ENCODE results near the gene KRT6A.
"Not testable (repeated sequence)": the region's sequence is repeated elsewhere in the genome, so short reads cannot be mapped to it uniquely, and the experiment has no call there.

Gene KRT6A

GRCh38 chr12:52496054-52496453 is 3.0 kb upstream of the KRT6A start:
- Histone ChIP-seq H3K27me3 (ENCODE audit: control insufficient read depth, insufficient read depth, low read length) (no peaks in the 10 kb centered on the region), H3K9ac (ENCODE audit: low read length) (no peak overlapping the region), H3K4me3 (ENCODE audit: low read length) (no peak overlapping the region)

GRCh38 chr12:52495389-52495788 is 2.3 kb upstream of the KRT6A start:
- Histone ChIP-seq H3K27me3 (ENCODE audit: control insufficient read depth, insufficient read depth, low read length) (no peaks in the 10 kb centered on the region), H3K9ac (ENCODE audit: low read length) (no peak overlapping the region), H3K4me1 (ENCODE audit: control insufficient read depth, insufficient read depth, low read length) (no peaks in the 10 kb centered on the region), H3K4me3 (ENCODE audit: low read length) (no peak overlapping the region), H3K36me3 (ENCODE audit: control insufficient read depth, insufficient read depth, low read length) (no peaks in the 10 kb centered on the region), H3K9me3 (ENCODE audit: control insufficient read depth, low read length) (no peaks in the 10 kb centered on the region)

More at GRCh38 chr12:52496054-52496453, 3.0 kb upstream of the KRT6A start:
- H3K36me3 ChIP-seq (ENCODE audit: control insufficient read depth, insufficient read depth, low read length) = no peaks in the 10 kb centered on the region
- H3K9me3 ChIP-seq (ENCODE audit: control insufficient read depth, low read length) = no peaks in the 10 kb centered on the region
- H3K4me1 ChIP-seq (ENCODE audit: control insufficient read depth, insufficient read depth, low read length) = no peaks in the 10 kb centered on the region

- H3K36me3 ChIP-seq (ENCODE audit: control insufficient read depth, insufficient read depth, low read length) = no peaks in the 10 kb centered on the region
- H3K4me1 ChIP-seq (ENCODE audit: control insufficient read depth, insufficient read depth, low read length) = no peaks in the 10 kb centered on the region
- no peak overlapping the region for H3K9ac ChIP-seq (ENCODE audit: low read length)
- no peaks in the 10 kb centered on the region for H3K27me3 ChIP-seq (ENCODE audit: control insufficient read depth, insufficient read depth, low read length)
- H3K9me3 ChIP-seq (ENCODE audit: control insufficient read depth, low read length) = no peaks in the 10 kb centered on the region
- H3K4me3 ChIP-seq (ENCODE audit: low read length) = no peak overlapping the region
These were observed 1.5 kb upstream of the KRT6A start for GRCh38 chr12:52494518-52494917.

- no peaks in the 10 kb centered on the region for H3K27me3 ChIP-seq (ENCODE audit: control insufficient read depth, insufficient read depth, low read length)
- H3K36me3 ChIP-seq (ENCODE audit: control insufficient read depth, insufficient read depth, low read length) = no peaks in the 10 kb centered on the region
- no peak overlapping the region for H3K9ac ChIP-seq (ENCODE audit: low read length)
- no peak overlapping the region for H3K4me3 ChIP-seq (ENCODE audit: low read length)
- H3K4me1 ChIP-seq (ENCODE audit: control insufficient read depth, insufficient read depth, low read length) = no peaks in the 10 kb centered on the region
- no peaks in the 10 kb centered on the region for H3K9me3 ChIP-seq (ENCODE audit: control insufficient read depth, low read length)
These were observed 1.0 kb upstream of the KRT6A start for GRCh38 chr12:52494100-52494499.

GRCh38 chr12:52492405-52492804 is 652 bp downstream of the KRT6A start:
- H3K4me1 ChIP-seq (ENCODE audit: control insufficient read depth, insufficient read depth, low read length); H3K36me3 ChIP-seq (ENCODE audit: control insufficient read depth, insufficient read depth, low read length); H3K27me3 ChIP-seq (ENCODE audit: control insufficient read depth, insufficient read depth, low read length); H3K9me3 ChIP-seq (ENCODE audit: control insufficient read depth, low read length); H3K4me3 ChIP-seq (ENCODE audit: low read length); H3K9ac ChIP-seq (ENCODE audit: low read length): not testable (repeated sequence)

GRCh38 chr12:52491495-52491894 is 1.6 kb downstream of the KRT6A start:
- H3K9ac ChIP-seq (ENCODE audit: low read length); H3K4me1 ChIP-seq (ENCODE audit: control insufficient read depth, insufficient read depth, low read length); H3K27me3 ChIP-seq (ENCODE audit: control insufficient read depth, insufficient read depth, low read length); H3K9me3 ChIP-seq (ENCODE audit: control insufficient read depth, low read length); H3K4me3 ChIP-seq (ENCODE audit: low read length); H3K36me3 ChIP-seq (ENCODE audit: control insufficient read depth, insufficient read depth, low read length): not testable (repeated sequence)

GRCh38 chr12:52488736-52489135 is 4.3 kb downstream of the KRT6A start:
- Histone ChIP-seq H3K9ac (ENCODE audit: low read length) (no peak overlapping the region), H3K27me3 (ENCODE audit: control insufficient read depth, insufficient read depth, low read length) (no peaks in the 10 kb centered on the region), H3K9me3 (ENCODE audit: control insufficient read depth, low read length) (no peaks in the 10 kb centered on the region), H3K36me3 (ENCODE audit: control insufficient read depth, insufficient read depth, low read length) (no peaks in the 10 kb centered on the region), H3K4me1 (ENCODE audit: control insufficient read depth, insufficient read depth, low read length) (no peaks in the 10 kb centered on the region), H3K4me3 (ENCODE audit: low read length) (no peak overlapping the region)

GRCh38 chr12:52487744-52488443 is 5.2 kb downstream of the KRT6A start:
- H3K4me1 ChIP-seq (ENCODE audit: control insufficient read depth, insufficient read depth, low read length); H3K36me3 ChIP-seq (ENCODE audit: control insufficient read depth, insufficient read depth, low read length); H3K9me3 ChIP-seq (ENCODE audit: control insufficient read depth, low read length); H3K27me3 ChIP-seq (ENCODE audit: control insufficient read depth, insufficient read depth, low read length); H3K9ac ChIP-seq (ENCODE audit: low read length); H3K4me3 ChIP-seq (ENCODE audit: low read length): not testable (repeated sequence)

- H3K27me3 ChIP-seq (ENCODE audit: control insufficient read depth, insufficient read depth, low read length) = no peaks in the 10 kb centered on the region
- H3K9me3 ChIP-seq (ENCODE audit: control insufficient read depth, low read length) = no peaks in the 10 kb centered on the region
- no peak overlapping the region for H3K9ac ChIP-seq (ENCODE audit: low read length)
- no peaks in the 10 kb centered on the region for H3K4me1 ChIP-seq (ENCODE audit: control insufficient read depth, insufficient read depth, low read length)
- no peak overlapping the region for H3K4me3 ChIP-seq (ENCODE audit: low read length)
- no peaks in the 10 kb centered on the region for H3K36me3 ChIP-seq (ENCODE audit: control insufficient read depth, insufficient read depth, low read length)
These were observed 5.8 kb downstream of the KRT6A start for GRCh38 chr12:52487211-52487610.

- H3K36me3 ChIP-seq (ENCODE audit: control insufficient read depth, insufficient read depth, low read length) = no peaks in the 10 kb centered on the region
- no peaks in the 10 kb centered on the region for H3K27me3 ChIP-seq (ENCODE audit: control insufficient read depth, insufficient read depth, low read length)
- no peak overlapping the region for H3K9ac ChIP-seq (ENCODE audit: low read length)
- H3K4me3 ChIP-seq (ENCODE audit: low read length) = no peak overlapping the region
- no peaks in the 10 kb centered on the region for H3K9me3 ChIP-seq (ENCODE audit: control insufficient read depth, low read length)
- no peaks in the 10 kb centered on the region for H3K4me1 ChIP-seq (ENCODE audit: control insufficient read depth, insufficient read depth, low read length)
These were observed 6.6 kb downstream of the KRT6A start for GRCh38 chr12:52486166-52487105.

GRCh38 chr12:52480073-52480472 is 13.0 kb downstream of the KRT6A start:
- H3K9ac ChIP-seq (ENCODE audit: low read length) = no peak overlapping the region
- H3K9me3 ChIP-seq (ENCODE audit: control insufficient read depth, low read length) = no peaks in the 10 kb centered on the region
- H3K4me1 ChIP-seq (ENCODE audit: control insufficient read depth, insufficient read depth, low read length) = no peaks in the 10 kb centered on the region
- H3K4me3 ChIP-seq (ENCODE audit: low read length) = no peak overlapping the region
- no peaks in the 10 kb centered on the region for H3K27me3 ChIP-seq (ENCODE audit: control insufficient read depth, insufficient read depth, low read length)
- H3K36me3 ChIP-seq (ENCODE audit: control insufficient read depth, insufficient read depth, low read length) = no peaks in the 10 kb centered on the region

GRCh38 chr12:52477651-52478050 is 15.4 kb downstream of the KRT6A start:
- Histone ChIP-seq H3K9me3 (ENCODE audit: control insufficient read depth, low read length) (no peaks in the 10 kb centered on the region), H3K9ac (ENCODE audit: low read length) (no peak overlapping the region), H3K36me3 (ENCODE audit: control insufficient read depth, insufficient read depth, low read length) (no peaks in the 10 kb centered on the region), H3K4me3 (ENCODE audit: low read length) (no peak overlapping the region), H3K4me1 (ENCODE audit: control insufficient read depth, insufficient read depth, low read length) (no peaks in the 10 kb centered on the region), H3K27me3 (ENCODE audit: control insufficient read depth, insufficient read depth, low read length) (no peaks in the 10 kb centered on the region)

All from mucosa of stomach (tissue), 1 donor.